Muscle of leg (tissue), 11 donors: ENCODE results near the gene HTR7. TPM values are rescaled to one million over a fixed set of nuclear protein-coding genes. Genes with fewer than 3 reads are reported as not detected.

Experiments
- DNase-seq: peaks from one replicate; pipeline ENCODE4 v3.0.0; 2013
- H3K27ac ChIP-seq: one replicate; pipeline ENCODE4 v1.5.1; 2013; ENCODE audit warnings: mild to moderate bottlenecking, low read length, control low read depth
- H3K27me3 ChIP-seq: one replicate; pipeline ENCODE4 v1.6.1; 2013; ENCODE audit warnings: low read length; ENCODE audit not compliant: control insufficient read depth, insufficient read depth
- H3K36me3 ChIP-seq: one replicate; pipeline ENCODE4 v1.6.1; 2013; ENCODE audit warnings: low read length; ENCODE audit not compliant: control insufficient read depth, insufficient read depth
- H3K4me1 ChIP-seq: one replicate; pipeline ENCODE4 v1.6.1; 2013; ENCODE audit warnings: low read length; ENCODE audit not compliant: control insufficient read depth, insufficient read depth
- H3K4me3 ChIP-seq: one replicate; pipeline ENCODE4 v1.5.1; 2013; ENCODE audit warnings: low read length, control low read depth
- H3K9me3 ChIP-seq: replicated peaks from 2 replicates; pipeline ENCODE4 v1.6.1; 2013; ENCODE audit warnings: low read depth, low read length; ENCODE audit not compliant: control insufficient read depth
- WGBS: methylation state at CpG from one replicate; pipeline ENCODE4 v1.1.5; 2013; ENCODE audit warnings: missing lambda C conversion rate; ENCODE audit not compliant: insufficient coverage; 5-methylcytosine and 5-hydroxymethylcytosine counted together
- polyA plus RNA-seq, 8 donors: library from polyadenylated mRNA; unstranded; fragments of 120-200 nt; gene quantifications; one replicate each; pipeline versions ENCODE4 v1.2.1 to v1.2.3, GENCODE V29; 2013; ENCODE audit warnings: inconsistent platforms in 1 of 8, low replicate concordance in 1 of 8; ENCODE audit not compliant: insufficient read length in 8 of 8, insufficient read depth in 1 of 8
- total RNA-seq: library from RNA; stranded (reverse); fragments of 120-200 nt; gene quantifications from one replicate; pipeline ENCODE4 v1.2.4, GENCODE V29; 2013

The HTR7 gene
- total and polyA plus RNA-seq, 9 donors = 0.09 to 0.25 (median 0.18) TPM

GRCh38 chr10:90718182-90718581, 139.7 kb downstream of the HTR7 start:
- no peaks in the 10 kb centered on the region for H3K9me3 ChIP-seq
- no peak overlapping the region for H3K4me3 ChIP-seq
- H3K27me3 ChIP-seq = no peaks in the 10 kb centered on the region
- no peak overlapping the region for H3K27ac ChIP-seq
- no peaks in the 10 kb centered on the region for H3K4me1 ChIP-seq
- peak; percentile 10 for DNase-seq
- no peaks in the 10 kb centered on the region for H3K36me3 ChIP-seq
- WGBS = 63% methylated on average over 2 of the region's 3 CpGs

DNA sequence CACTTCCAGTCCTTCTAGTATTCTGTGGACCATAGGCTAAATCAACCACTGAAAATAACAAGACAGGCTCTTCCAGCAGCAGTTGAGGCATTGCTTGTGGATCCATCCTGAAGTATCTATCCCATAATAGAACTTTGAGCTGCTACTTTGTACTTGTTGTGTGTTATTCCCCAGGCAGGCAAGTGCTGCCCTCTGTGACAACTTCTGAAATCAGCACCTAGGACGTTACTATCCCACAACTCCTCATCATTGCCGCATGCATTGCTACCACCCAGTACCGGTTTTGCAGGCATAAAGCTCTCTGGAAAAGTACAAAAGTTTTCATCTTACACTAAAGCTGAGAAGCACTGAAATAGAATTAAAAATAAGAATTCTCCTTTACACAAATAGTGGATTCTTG, 145.3 kb downstream of the HTR7 start:
- Histone ChIP-seq H3K4me3 (no peak overlapping the region), H3K27ac (no peak overlapping the region), H3K27me3 (no peaks in the 10 kb centered on the region), H3K9me3 (no peaks in the 10 kb centered on the region), H3K36me3 (no peaks in the 10 kb centered on the region), H3K4me1 (no peaks in the 10 kb centered on the region)
- WGBS = 0% methylated on average over 1 of the region's 3 CpGs
- DNase-seq = no peak

DNA sequence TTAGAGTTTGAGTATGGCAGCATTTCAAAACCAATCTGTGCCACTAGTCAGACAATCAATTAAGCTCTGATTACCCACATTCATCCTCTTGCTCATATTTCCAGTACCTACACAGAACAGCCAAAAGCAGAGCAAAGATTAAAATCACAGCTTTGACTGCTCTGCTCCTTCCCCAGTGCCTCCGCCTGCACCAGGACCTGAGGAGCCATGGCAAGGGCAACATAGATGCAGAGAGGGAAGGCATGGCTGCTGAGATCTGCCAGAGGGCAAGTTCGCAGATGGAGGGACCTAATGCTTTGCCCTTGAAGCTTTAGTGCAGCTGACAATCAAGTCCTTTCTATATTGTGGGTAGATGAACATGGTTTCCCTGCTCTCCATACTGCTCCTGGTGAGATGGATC, 148.1 kb downstream of the HTR7 start:
- no peaks in the 10 kb centered on the region for H3K4me1 ChIP-seq
- DNase-seq = no peak
- H3K36me3 ChIP-seq = no peaks in the 10 kb centered on the region
- H3K27me3 ChIP-seq = no peaks in the 10 kb centered on the region
- no peak overlapping the region for H3K27ac ChIP-seq
- WGBS = 100% methylated on average over 1 of the region's 2 CpGs
- no peaks in the 10 kb centered on the region for H3K9me3 ChIP-seq
- no peak overlapping the region for H3K4me3 ChIP-seq

GRCh38 chr10:90707657-90708056, 150.2 kb downstream of the HTR7 start:
- H3K9me3 ChIP-seq = no peaks in the 10 kb centered on the region
- H3K27me3 ChIP-seq = no peaks in the 10 kb centered on the region
- no peaks in the 10 kb centered on the region for H3K4me1 ChIP-seq
- 100% methylated on average over 2 of the region's 2 CpGs for WGBS
- no peaks in the 10 kb centered on the region for H3K36me3 ChIP-seq
- no peak overlapping the region for H3K27ac ChIP-seq
- DNase-seq = no peak
- H3K4me3 ChIP-seq = no peak overlapping the region

DNA sequence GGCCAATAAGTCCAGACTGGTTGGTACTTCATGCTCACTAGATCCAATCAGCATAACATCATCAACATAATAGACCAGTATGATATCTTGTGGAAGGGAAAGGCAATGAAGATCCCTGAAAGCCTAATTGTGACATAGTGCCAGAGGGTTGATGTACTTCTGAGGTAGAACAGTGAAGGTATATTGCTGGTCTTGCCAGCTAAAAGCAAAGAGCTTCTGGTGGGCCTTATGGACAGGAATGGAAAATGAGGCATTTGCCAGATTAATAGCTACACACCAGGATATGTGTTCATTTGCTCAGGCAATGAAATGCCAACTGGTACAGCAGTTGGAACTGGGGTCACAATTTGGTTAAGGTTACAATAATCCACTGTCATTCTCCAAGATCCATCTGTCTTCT, 156.4 kb downstream of the HTR7 start:
- no peak overlapping the region for H3K27ac ChIP-seq
- H3K36me3 ChIP-seq = no peaks in the 10 kb centered on the region
- no peak for DNase-seq
- no peak overlapping the region for H3K4me3 ChIP-seq
- H3K4me1 ChIP-seq = no peaks in the 10 kb centered on the region
- no peaks in the 10 kb centered on the region for H3K9me3 ChIP-seq
- H3K27me3 ChIP-seq = no peaks in the 10 kb centered on the region

DNA sequence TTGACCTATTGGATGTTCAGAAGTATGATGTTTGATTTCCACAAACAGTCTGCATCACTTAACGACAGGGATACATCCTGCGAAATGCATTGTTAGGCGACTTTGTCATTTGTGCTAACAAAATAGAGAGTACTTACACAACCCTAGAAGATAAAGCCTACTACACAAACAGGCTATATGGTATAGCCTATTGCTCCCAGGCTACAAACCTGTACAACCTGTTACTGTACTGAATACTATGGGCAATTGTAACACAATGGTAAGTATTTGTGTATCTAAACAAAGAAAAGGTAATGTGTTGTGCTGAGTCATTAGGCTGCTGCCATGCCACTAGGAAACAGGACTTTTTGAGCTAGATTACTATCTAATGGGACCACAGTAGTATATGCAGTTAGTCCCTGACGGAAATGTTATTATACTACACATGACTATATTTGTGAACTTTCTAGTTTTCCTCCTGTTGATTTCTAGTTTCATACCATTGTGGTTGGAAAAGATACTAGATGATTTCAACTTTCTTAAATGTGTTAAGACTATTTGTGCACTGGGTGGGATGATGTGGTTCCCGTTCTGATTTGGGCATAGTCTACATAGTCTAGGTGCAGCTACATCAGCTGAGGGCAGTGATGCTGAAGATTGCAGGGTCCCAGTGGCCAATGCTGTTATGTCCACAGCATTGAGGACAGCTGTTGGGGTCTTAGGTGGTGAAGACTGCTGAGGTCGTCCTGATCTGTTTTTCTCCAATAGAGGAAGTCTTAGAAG, 161.7 kb downstream of the HTR7 start:
- Histone ChIP-seq H3K4me3 (no peak overlapping the region), H3K27ac (no peak overlapping the region), H3K27me3 (no peaks in the 10 kb centered on the region), H3K9me3 (no peaks in the 10 kb centered on the region), H3K4me1 (no peaks in the 10 kb centered on the region), H3K36me3 (no peaks in the 10 kb centered on the region)
- no peak for DNase-seq
- WGBS = 78% methylated on average over 2 of the region's 6 CpGs

Other genes starting within 250 kb of the HTR7 start
- 43.3 TPM for gene RPP30, start 13.9 kb upstream of the HTR7 start, total RNA-seq
- 10 to 100 TPM; 30.3 to 40.8 (median 32.7) TPM for gene RPP30, start 13.9 kb upstream of the HTR7 start, polyA plus RNA-seq
- gene ANKRD1, start 63.0 kb upstream of the HTR7 start, total RNA-seq = 25.6 TPM
- 100 to 1,000 TPM in 2 of 8 donors, 10 to 100 TPM in 6; 12.5 to 128 (median 38.6) TPM for gene ANKRD1, start 63.0 kb upstream of the HTR7 start, polyA plus RNA-seq